Body of pancreas (tissue), 4 donors: ENCODE measurements around the gene CTSS.

Experiments used
- CTCF ChIP-seq, 7 experiments: fragments of 450-650 bp in 4 of 7; fragments of 200-600 bp in 3 of 7; sonication (generic) in 3 of 7; IDR thresholded peaks; one replicate each; pipeline ENCODE4 v1.5.1; 2016 to 2019; ENCODE audit warnings: antibody characterized with exemption in 7 of 7
- POLR2A ChIP-seq, 3 donors: fragments of 450-650 bp; IDR thresholded peaks; one replicate each; pipeline ENCODE4 v1.6.1; 2016; ENCODE audit warnings: antibody characterized with exemption in 3 of 3, mild to moderate bottlenecking in 2 of 3

DNA sequence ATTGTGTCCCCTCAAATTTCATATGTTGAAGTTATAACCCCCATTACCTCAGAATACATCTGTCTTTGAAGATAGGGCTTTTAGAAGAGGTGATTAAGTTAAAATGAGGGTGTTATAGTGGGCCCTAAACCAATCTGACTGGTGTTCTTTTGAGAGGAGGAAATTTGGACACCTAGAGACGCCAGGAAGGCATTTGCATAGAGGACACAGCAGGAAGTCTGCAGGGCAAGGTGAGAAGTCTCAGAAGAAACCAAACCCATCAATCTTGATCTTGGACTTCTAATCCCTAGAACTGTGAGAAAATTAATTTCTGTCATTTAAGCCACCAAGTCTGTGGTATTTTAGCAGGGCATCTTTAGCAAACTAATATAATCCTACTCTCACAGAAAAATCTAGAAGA lies 81.7 kb downstream of the CTSS start:
- TF ChIP-seq CTCF (IDR thresholded peaks at IDR 0.05) (no peak), POLR2A (IDR thresholded peaks at IDR 0.05) (no peak)
